Adrenal gland (tissue), 5 donors: Measurements from ENCODE around the gene USP28.

Experiments
- POLR2A ChIP-seq, 2 donors: fragments of 450-650 bp; IDR thresholded peaks; one replicate each; pipeline ENCODE4 v1.6.1; 2017; ENCODE audit warnings: antibody characterized with exemption in 2 of 2, mild to moderate bottlenecking in 2 of 2, moderate library complexity in 1 of 2
- TF ChIP-seq, protein P1 (sequence below), 6 experiments: fragments of 450-650 bp in 4 of 6; fragments of 200-600 bp in 2 of 6; sonication (generic) in 1 of 6; IDR thresholded peaks; 1 replicate in 5 of 6; 2 replicates in 1 of 6; pipeline versions ENCODE4 v1.5.1 to v1.8.0; 2016 to 2021; ENCODE audit warnings: antibody characterized with exemption in 6 of 6, mild to moderate bottlenecking in 2 of 6, moderate library complexity in 1 of 6
- donor health status: DM: no; HTN: no; CAD: no.

DNA sequence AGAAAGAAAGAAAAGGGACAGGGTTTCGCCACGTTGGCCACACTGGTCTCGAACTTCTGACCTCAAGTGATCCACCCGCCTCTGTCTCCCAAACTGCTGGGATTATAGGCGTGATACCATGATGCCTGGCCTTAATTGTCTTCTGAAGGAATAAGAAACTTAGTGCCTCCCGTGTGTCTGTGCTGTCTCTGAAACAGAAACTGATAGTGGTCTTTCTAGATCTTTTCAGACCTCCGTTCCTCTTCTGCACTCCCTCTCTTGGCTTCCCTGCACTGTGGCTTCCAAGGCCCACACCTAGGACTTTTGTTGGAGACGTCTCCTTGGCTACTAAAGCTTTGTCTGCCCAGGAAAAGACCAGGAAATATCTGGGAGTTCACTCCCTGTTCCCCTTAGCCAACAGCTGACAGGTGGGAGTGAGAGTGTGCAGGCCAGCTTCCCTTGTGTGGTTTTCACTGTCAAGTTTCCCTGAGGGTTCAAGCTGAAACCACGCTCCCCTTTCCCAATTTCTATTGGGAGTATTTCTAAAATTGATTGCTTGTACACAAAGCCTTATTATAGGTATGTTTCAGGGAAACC is 19.1 kb upstream of the USP28 start:
- TF ChIP-seq, protein P1, sequence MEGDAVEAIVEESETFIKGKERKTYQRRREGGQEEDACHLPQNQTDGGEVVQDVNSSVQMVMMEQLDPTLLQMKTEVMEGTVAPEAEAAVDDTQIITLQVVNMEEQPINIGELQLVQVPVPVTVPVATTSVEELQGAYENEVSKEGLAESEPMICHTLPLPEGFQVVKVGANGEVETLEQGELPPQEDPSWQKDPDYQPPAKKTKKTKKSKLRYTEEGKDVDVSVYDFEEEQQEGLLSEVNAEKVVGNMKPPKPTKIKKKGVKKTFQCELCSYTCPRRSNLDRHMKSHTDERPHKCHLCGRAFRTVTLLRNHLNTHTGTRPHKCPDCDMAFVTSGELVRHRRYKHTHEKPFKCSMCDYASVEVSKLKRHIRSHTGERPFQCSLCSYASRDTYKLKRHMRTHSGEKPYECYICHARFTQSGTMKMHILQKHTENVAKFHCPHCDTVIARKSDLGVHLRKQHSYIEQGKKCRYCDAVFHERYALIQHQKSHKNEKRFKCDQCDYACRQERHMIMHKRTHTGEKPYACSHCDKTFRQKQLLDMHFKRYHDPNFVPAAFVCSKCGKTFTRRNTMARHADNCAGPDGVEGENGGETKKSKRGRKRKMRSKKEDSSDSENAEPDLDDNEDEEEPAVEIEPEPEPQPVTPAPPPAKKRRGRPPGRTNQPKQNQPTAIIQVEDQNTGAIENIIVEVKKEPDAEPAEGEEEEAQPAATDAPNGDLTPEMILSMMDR (IDR thresholded peaks at IDR 0.05): no peak
- no peak for TF ChIP-seq POLR2A (IDR thresholded peaks at IDR 0.05)
